ENCODE results near the gene APOA1.
"Not testable (repeated sequence)": the region's sequence is repeated elsewhere in the genome, so short reads cannot be mapped to it uniquely, and the experiment has no call there.

APOA1 gene

DNA sequence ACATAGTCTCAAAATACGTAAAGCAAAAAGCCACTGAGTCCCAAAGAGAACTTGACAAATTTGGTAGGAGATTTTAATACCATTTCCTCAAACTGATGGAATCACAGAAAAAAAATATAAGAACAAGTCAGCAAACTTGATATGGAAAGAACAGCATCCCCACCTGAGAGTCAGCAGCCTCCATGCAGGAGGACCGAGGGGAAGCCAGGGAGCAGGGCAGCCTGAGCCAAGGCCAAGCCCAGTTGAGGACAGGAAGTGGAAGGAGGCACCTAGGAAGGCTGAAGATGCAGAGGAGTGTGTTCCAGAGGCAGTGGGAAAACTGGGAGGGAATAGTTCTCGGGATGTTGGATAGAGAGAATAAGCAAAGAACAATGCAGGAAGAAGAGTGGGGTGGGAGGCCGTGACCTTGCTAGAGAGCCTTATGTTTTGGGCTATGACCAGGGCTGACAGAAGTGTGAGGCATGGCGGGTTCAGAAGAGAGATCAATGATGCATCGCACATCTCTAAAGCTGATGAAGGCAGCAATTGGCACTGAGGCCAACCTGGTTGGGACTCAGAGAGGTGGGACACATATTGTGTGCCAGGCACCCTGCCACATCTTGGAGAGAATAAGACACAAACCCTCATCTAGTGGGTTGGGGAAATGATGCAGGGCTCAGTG lies 29.7 kb downstream of the APOA1 start:
- DNase-seq (ENCODE audit: insufficient read length) (no peak), FAIRE-seq (no peak)
- TF ChIP-seq POLR2AphosphoS5 (IDR thresholded peaks at IDR 0.05; ENCODE audit: low read depth, low read length): no peak
- TF ChIP-seq POLR2A (IDR thresholded peaks at IDR 0.05; ENCODE audit: low read depth, low read length): no peak
- no peak for TF ChIP-seq TAF1 (IDR thresholded peaks at IDR 0.05; ENCODE audit: borderline replicate concordance, low read depth, low read length)

DNA sequence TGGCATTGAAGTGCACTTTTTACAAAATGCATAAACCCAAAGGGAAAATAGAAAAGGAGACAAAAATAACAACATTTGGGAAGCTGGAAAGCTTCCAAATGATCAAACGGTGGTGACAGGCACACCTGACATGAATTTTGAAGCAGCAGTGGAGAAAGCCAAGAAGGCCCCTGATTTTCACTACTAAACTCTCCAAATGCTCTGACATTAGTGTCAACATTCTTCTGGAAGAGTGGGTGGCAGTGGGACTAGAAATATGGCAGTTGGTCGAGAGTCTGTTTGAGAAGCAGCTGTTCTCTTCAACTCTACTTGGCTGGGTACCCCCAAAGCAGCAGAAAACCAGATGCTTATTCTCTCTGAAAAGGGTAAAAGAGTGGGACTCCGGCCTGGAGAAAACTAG lies 33.4 kb downstream of the APOA1 start:
- no peak for DNase-seq (ENCODE audit: insufficient read length)
- TF ChIP-seq POLR2A (IDR thresholded peaks at IDR 0.05; ENCODE audit: low read depth, low read length): no peak
- no peak for TF ChIP-seq TAF1 (IDR thresholded peaks at IDR 0.05; ENCODE audit: borderline replicate concordance, low read depth, low read length)
- TF ChIP-seq POLR2AphosphoS5 (IDR thresholded peaks at IDR 0.05; ENCODE audit: low read depth, low read length): no peak
- FAIRE-seq: no peak

- not testable (repeated sequence) for DNase-seq (ENCODE audit: insufficient read length); FAIRE-seq
Observed at GRCh38 chr11:116801662-116802061, 35.8 kb downstream of the APOA1 start.

GRCh38 chr11:116800610-116801009 lies 36.8 kb downstream of the APOA1 start:
- FAIRE-seq (no peak), DNase-seq (ENCODE audit: insufficient read length) (no peak)
- no peak for TF ChIP-seq POLR2A (IDR thresholded peaks at IDR 0.05; ENCODE audit: low read depth, low read length)

- DNase-seq (ENCODE audit: insufficient read length): no peak
- TF ChIP-seq POLR2A (IDR thresholded peaks at IDR 0.05; ENCODE audit: low read depth, low read length) (no peak), POLR2AphosphoS5 (IDR thresholded peaks at IDR 0.05; ENCODE audit: low read depth, low read length) (no peak)
- FAIRE-seq: no peak
Observed at GRCh38 chr11:116798368-116798767, 39.1 kb downstream of the APOA1 start.

DNA sequence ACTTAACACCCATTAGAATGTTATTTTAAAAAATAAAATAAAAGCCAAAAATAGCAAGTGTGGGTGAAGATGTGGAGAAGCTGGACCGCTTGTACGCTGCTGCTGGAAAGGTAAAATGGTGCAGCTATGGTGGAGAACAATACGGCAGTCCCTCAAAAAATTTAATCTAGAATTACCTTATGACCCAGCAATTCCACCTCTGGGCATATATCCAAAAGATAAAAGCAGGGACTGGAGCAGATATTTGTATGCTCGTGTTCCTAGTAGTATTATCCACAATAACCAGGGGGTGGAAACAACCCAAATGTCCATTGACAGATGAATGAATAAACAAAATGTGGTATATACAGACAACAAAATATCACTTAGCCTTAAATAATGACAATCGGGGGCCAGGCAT lies 39.6 kb downstream of the APOA1 start:
- FAIRE-seq: no peak
- no peak for DNase-seq (ENCODE audit: insufficient read length)
- TF ChIP-seq POLR2AphosphoS5 (IDR thresholded peaks at IDR 0.05; ENCODE audit: low read depth, low read length): no peak
- no peak for TF ChIP-seq TAF1 (IDR thresholded peaks at IDR 0.05; ENCODE audit: borderline replicate concordance, low read depth, low read length)
- TF ChIP-seq POLR2A (IDR thresholded peaks at IDR 0.05; ENCODE audit: low read depth, low read length): no peak

- DNase-seq (ENCODE audit: insufficient read length) (no peak), FAIRE-seq (no peak)
- no peak for TF ChIP-seq POLR2A (IDR thresholded peaks at IDR 0.05; ENCODE audit: low read depth, low read length)
- no peak for TF ChIP-seq POLR2AphosphoS5 (IDR thresholded peaks at IDR 0.05; ENCODE audit: low read depth, low read length)
- no peak for TF ChIP-seq TAF1 (IDR thresholded peaks at IDR 0.05; ENCODE audit: borderline replicate concordance, low read depth, low read length)
Observed at GRCh38 chr11:116796548-116796947, 40.9 kb downstream of the APOA1 start.

DNA sequence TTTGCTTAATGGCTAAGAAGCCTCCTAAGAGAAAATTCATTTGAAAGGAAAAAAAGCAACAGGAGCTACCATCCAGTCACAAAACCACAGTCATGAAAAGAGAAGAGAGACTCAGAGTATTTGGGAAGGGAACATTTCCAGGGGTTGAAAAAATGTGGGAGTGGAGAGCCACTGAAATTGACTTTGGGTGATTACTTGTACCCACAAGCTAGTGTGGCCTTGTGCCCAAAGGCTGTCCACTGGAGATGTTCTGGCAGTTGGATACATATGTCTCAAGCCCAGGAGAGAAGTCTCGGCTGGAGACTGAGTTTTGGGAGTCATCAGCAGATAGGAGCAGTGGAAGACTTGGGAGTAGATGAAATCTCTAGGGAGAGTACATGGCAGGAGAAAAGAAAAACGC lies 42.6 kb downstream of the APOA1 start:
- TF ChIP-seq POLR2A (IDR thresholded peaks at IDR 0.05; ENCODE audit: low read depth, low read length): no peak
- no peak for TF ChIP-seq POLR2AphosphoS5 (IDR thresholded peaks at IDR 0.05; ENCODE audit: low read depth, low read length)
- TF ChIP-seq TAF1 (IDR thresholded peaks at IDR 0.05; ENCODE audit: borderline replicate concordance, low read depth, low read length): no peak
- DNase-seq (ENCODE audit: insufficient read length): no peak
- no peak for FAIRE-seq

- no peak for TF ChIP-seq POLR2A (IDR thresholded peaks at IDR 0.05; ENCODE audit: low read depth, low read length)
- no peak for TF ChIP-seq POLR2AphosphoS5 (IDR thresholded peaks at IDR 0.05; ENCODE audit: low read depth, low read length)
- TF ChIP-seq TAF1 (IDR thresholded peaks at IDR 0.05; ENCODE audit: borderline replicate concordance, low read depth, low read length): no peak
- FAIRE-seq (no peak), DNase-seq (ENCODE audit: insufficient read length) (no peak)
Observed at GRCh38 chr11:116793772-116794097, 43.7 kb downstream of the APOA1 start.

- TF ChIP-seq POLR2A (IDR thresholded peaks at IDR 0.05; ENCODE audit: low read depth, low read length): no peak
- TF ChIP-seq POLR2AphosphoS5 (IDR thresholded peaks at IDR 0.05; ENCODE audit: low read depth, low read length): no peak
- no peak for TF ChIP-seq TAF1 (IDR thresholded peaks at IDR 0.05; ENCODE audit: borderline replicate concordance, low read depth, low read length)
- no peak for FAIRE-seq
Observed at GRCh38 chr11:116792869-116793771, 44.3 kb downstream of the APOA1 start.

DNA sequence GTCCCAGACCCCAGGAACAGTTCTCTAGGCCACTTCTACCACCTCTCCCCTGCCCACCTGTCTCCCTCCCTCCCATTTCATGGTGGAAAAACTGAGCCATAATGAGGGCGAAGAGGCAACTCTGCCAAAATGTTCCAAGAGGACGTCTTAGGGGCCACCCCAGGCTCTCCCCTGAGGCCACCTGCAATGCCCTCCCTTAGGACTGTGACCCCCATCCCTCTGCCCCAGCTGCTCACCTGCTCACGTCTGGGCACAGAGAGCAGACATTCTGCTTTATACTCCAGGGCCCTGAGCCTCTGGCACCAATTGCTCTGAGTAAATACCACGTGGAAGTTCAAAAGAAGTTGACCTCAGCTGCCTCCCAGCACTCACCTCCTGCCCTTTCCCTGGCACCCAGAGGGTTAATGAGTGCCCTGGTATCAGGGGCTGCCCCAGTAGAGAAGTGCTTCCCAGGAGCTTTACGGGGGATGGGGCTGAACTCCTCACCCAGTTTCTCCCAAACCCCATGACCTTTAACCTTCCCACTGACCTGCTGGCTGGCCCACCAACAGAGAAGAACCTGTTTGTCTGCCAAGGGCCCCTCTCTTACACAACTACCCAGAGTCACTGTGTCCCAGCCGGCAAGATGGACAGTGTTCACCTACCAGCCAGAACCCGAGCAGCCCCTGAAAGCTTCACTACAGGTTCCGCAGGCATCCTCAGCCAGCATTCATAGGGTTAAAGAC lies 45.1 kb downstream of the APOA1 start:
- no peak for TF ChIP-seq POLR2A (IDR thresholded peaks at IDR 0.05; ENCODE audit: low read depth, low read length)
- TF ChIP-seq POLR2AphosphoS5 (IDR thresholded peaks at IDR 0.05; ENCODE audit: low read depth, low read length): no peak
- DNase-seq (ENCODE audit: insufficient read length) (no peak), FAIRE-seq (peak; percentile 24)

More at GRCh38 chr11:116792869-116793771, 44.3 kb downstream of the APOA1 start:
- no peak for DNase-seq (ENCODE audit: insufficient read length)

GRCh38 chr11:116791813-116792143 lies 45.6 kb downstream of the APOA1 start, which contains the start of gene APOA5:
Gene APOA5 (minus strand): TSS chr11:116791879. CDS start chr11:116791860, 19 bp downstream.
- FAIRE-seq: no peak

More at GRCh38 chr11:116791813-116792143, 45.6 kb downstream of the APOA1 start, which contains the start of gene APOA5:
- TF ChIP-seq POLR2AphosphoS5 (IDR thresholded peaks at IDR 0.05; ENCODE audit: low read depth, low read length): no peak
- TF ChIP-seq TAF1 (IDR thresholded peaks at IDR 0.05; ENCODE audit: borderline replicate concordance, low read depth, low read length): no peak
- TF ChIP-seq POLR2A (IDR thresholded peaks at IDR 0.05; ENCODE audit: low read depth, low read length): no peak
- no peak for DNase-seq (ENCODE audit: insufficient read length)

Measured in GM12892 (cell line).